ENCODE results near the gene TMEM151B. TPM values are rescaled to one million over a fixed set of nuclear protein-coding genes. Genes with fewer than 3 reads are reported as not detected.

TMEM151B gene
- total and polyA plus RNA-seq, 9 of the 15 experiments (the other 6 are each of a cell fraction or from before 2014, with no cell fraction given), result not detected

GRCh38 chr6:44228836-44229235 is 41.4 kb upstream of the TMEM151B start:
- no TSS peak for BruUV-seq (replicated peaks)
- CTCF ChIA-PET (ENCODE audit: low intra/inter-chr PET ratio), result no interaction called here
- peaks cover 40 to 64% of the 10 kb centered on the region in 2 experiments for H3K4me1 ChIP-seq (replicated peaks in 1 of 2; ENCODE audit: control insufficient read depth in 2 of 2, insufficient read depth in 2 of 2, low read length in 2 of 2)
- ATAC-seq (no peak), DNase-seq (ENCODE audit: extremely low read depth in 1 of 4, low spot score in 3 of 4) (no peak), FAIRE-seq (no peak)
- no peak overlapping the region; a peak in 1 of 4 replicates for H3K9ac ChIP-seq (ENCODE audit: insufficient read depth in 1 of 2, low read depth in 2 of 2, low read length in 2 of 2)
- H3K4me2 ChIP-seq (ENCODE audit: insufficient read depth, low read length), result no peak overlapping the region
- intact Hi-C loops (cut with micrococcal nuclease) (loop anchor here (10.0 kb wide), 1 partner anchor 594 kb away; the partner anchor contains the start of gene MAD2L1BP), in situ Hi-C loops (cut with MboI) (no loop called here)
- H3K27me3 ChIP-seq (ENCODE audit: control insufficient read depth in 2 of 2, insufficient read depth in 2 of 2, low read length in 2 of 2), result no peaks in the 10 kb centered on the region
- H3K4me3 ChIP-seq, result no peak overlapping the region
- no peak for TF ChIP-seq RB1 (IDR thresholded peaks at IDR 0.05; ENCODE audit: low read depth)
- no peak for TF ChIP-seq PRMT5 (CRISPR knock-in tag; IDR thresholded peaks at IDR 0.05)
- no peak for TF ChIP-seq WHSC1 (IDR thresholded peaks at IDR 0.05; ENCODE audit: low read length)
- no peak for TF ChIP-seq ZNF778 (CRISPR knock-in tag; IDR thresholded peaks at IDR 0.05)
- TF ChIP-seq TEAD4 (IDR thresholded peaks at IDR 0.05; ENCODE audit: low read length), result no peak
- TF ChIP-seq TEAD4 (CRISPR knock-in tag; IDR thresholded peaks at IDR 0.05; ENCODE audit: borderline replicate concordance), result no peak
- TF ChIP-seq ARNT (IDR thresholded peaks at IDR 0.05), result no peak
- TF ChIP-seq ZBTB8A (IDR thresholded peaks at IDR 0.05; ENCODE audit: partially characterized antibody), result no peak
- no peak for TF ChIP-seq TAL1 (IDR thresholded peaks at IDR 0.05)
- TF ChIP-seq ZNF3 (CRISPR knock-in tag; IDR thresholded peaks at IDR 0.05), result no peak
- no peak for TF ChIP-seq CTCFL (IDR thresholded peaks at IDR 0.05; ENCODE audit: borderline replicate concordance, insufficient read depth, low read depth, low read length, poor library complexity, severe bottlenecking)
- TF ChIP-seq SREBF2 (CRISPR knock-in tag; IDR thresholded peaks at IDR 0.05), result no peak
- no peak for TF ChIP-seq REST (IDR thresholded peaks at IDR 0.05; ENCODE audit: borderline replicate concordance)
- no peak for TF ChIP-seq REST (CRISPR knock-in tag; IDR thresholded peaks at IDR 0.05; ENCODE audit: low read depth)
- H3K9me1 ChIP-seq (ENCODE audit: control insufficient read depth, insufficient read depth, low read length), result peaks cover 6% of the 10 kb centered on the region
- POLR2A ChIA-PET, result interaction anchor here (6.5 kb wide), 1 partner anchor 18 kb away, joined by 104 read pairs; the partner anchor contains the start of gene HSP90AB1
- H3K36me3 ChIP-seq (ENCODE audit: control insufficient read depth, insufficient read depth, low read length), result peaks cover 69% of the 10 kb centered on the region
- peaks cover 49% of the 10 kb centered on the region for H3K79me2 ChIP-seq (ENCODE audit: control insufficient read depth, insufficient read depth, low read length)
- peaks cover 3% of the 10 kb centered on the region; the same call in 1 of the 2 replicates for H4K20me1 ChIP-seq (replicated peaks; ENCODE audit: control insufficient read depth, insufficient read depth, low read length)
- WGBS (ENCODE audit: insufficient coverage, low coverage, missing lambda C conversion rate), result 75% methylated on average over 5 of the region's 5 CpGs
- H3K9me3 ChIP-seq (replicated peaks; ENCODE audit: control insufficient read depth, insufficient read depth, low read depth, low read length), result no peaks in the 10 kb centered on the region
- no peak overlapping the region for H3K27ac ChIP-seq (ENCODE audit: extremely low read depth, low read depth, low read length)
- H2AFZ ChIP-seq (ENCODE audit: low read depth, low read length), result no peak overlapping the region

All from K562 (cell line).